KOPT-K1 (cell line): Measurements from ENCODE around the gene ADRM1.

Experiments used
- H3K27ac ChIP-seq: fragments of 200-600 bp; sonication (generic); 2 replicates; pipeline ENCODE4 v1.5.1; 2016; ENCODE audit warnings: antibody characterized with exemption, mild to moderate bottlenecking, low read depth, low read length; ENCODE audit not compliant: poor library complexity, severe bottlenecking
- H3K36me3 ChIP-seq: fragments of 200-600 bp; sonication (generic); 2 replicates; pipeline ENCODE4 v1.5.1; 2017; ENCODE audit warnings: antibody characterized with exemption, mild to moderate bottlenecking, low read length, moderate library complexity; ENCODE audit not compliant: insufficient read depth
- H3K9me3 ChIP-seq: fragments of 200-600 bp; sonication (generic); 2 replicates; pipeline ENCODE4 v1.5.1; 2017; ENCODE audit warnings: antibody characterized with exemption, low read length, mild to moderate bottlenecking; ENCODE audit not compliant: insufficient read depth, poor library complexity, severe bottlenecking

The ADRM1 gene

GRCh38 chr20:62287129-62287528 lies 15.7 kb upstream of the ADRM1 start:
- H3K9me3 ChIP-seq, result no peaks in the 10 kb centered on the region
- H3K36me3 ChIP-seq, result peaks cover 26% of the 10 kb centered on the region; the same call in 1 of the 2 replicates
- H3K27ac ChIP-seq, result no peak overlapping the region

GRCh38 chr20:62287759-62288534 lies 14.8 kb upstream of the ADRM1 start:
- Histone ChIP-seq H3K27ac (no peak overlapping the region), H3K9me3 (no peaks in the 10 kb centered on the region), H3K36me3 (peaks cover 24% of the 10 kb centered on the region; the same call in 1 of the 2 replicates)

GRCh38 chr20:62288535-62289105 lies 14.2 kb upstream of the ADRM1 start:
- no peaks in the 10 kb centered on the region for H3K9me3 ChIP-seq
- no peak overlapping the region for H3K27ac ChIP-seq
- H3K36me3 ChIP-seq, result peaks cover 25% of the 10 kb centered on the region; the same call in 1 of the 2 replicates

GRCh38 chr20:62289131-62289530 lies 13.7 kb upstream of the ADRM1 start:
- Histone ChIP-seq H3K9me3 (no peaks in the 10 kb centered on the region), H3K27ac (no peak overlapping the region), H3K36me3 (peaks cover 30% of the 10 kb centered on the region; the same call in 1 of the 2 replicates)

GRCh38 chr20:62289898-62290297 lies 12.9 kb upstream of the ADRM1 start:
- Histone ChIP-seq H3K36me3 (peaks cover 31% of the 10 kb centered on the region; the same call in 1 of the 2 replicates), H3K9me3 (no peaks in the 10 kb centered on the region), H3K27ac (no peak overlapping the region)

DNA sequence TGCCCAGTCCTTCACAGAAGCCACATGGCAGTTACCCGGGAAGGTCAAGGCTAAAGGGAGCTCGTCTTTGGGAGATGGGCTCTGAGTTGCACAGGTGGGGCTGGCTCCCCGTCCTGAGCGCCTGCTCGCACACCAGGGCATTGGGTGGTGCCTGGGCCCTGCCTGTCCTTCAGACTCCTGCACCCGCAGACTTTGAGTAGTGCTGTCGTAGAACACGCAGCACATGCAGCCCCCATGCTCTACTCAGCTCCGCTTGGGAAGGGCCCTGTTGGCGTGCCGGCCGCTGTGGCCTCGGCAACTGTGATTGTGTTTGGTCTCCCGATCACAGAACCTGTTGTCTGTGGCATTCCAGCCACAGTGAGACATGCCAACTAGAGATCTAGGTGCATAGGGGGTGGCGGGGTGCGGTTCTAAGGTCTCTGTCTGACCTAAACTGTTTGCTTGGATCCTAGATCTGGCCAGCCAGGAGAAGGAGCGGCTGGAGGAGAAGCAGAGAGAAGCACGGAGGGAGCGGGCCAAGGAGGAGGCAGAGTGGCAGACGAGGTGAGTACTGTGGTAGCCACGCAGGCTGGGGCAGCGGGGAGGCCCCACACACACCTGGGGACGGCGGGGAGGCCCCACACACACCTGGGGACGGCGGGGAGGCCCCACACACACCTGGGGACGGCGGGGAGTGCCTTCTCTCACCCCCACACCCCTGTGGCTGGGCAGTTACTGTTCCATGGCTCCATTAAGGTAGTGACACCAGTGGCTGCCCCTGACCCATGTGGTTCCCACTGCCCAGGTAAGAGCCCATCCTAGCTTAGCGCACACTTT lies 11.3 kb upstream of the ADRM1 start:
- H3K36me3 ChIP-seq, result peaks cover 35% of the 10 kb centered on the region; the same call in 1 of the 2 replicates

GRCh38 chr20:62292108-62292507 lies 10.7 kb upstream of the ADRM1 start:
- H3K9me3 ChIP-seq, result no peaks in the 10 kb centered on the region
- H3K36me3 ChIP-seq, result peaks cover 30% of the 10 kb centered on the region; the same call in 1 of the 2 replicates
- H3K27ac ChIP-seq, result no peak overlapping the region

More for the DNA sequence above, 11.3 kb upstream of the ADRM1 start:
- Histone ChIP-seq H3K9me3 (no peaks in the 10 kb centered on the region), H3K27ac (no peak overlapping the region)

GRCh38 chr20:62293111-62293784 lies 9.5 kb upstream of the ADRM1 start:
- Histone ChIP-seq H3K27ac (no peak overlapping the region), H3K9me3 (no peaks in the 10 kb centered on the region), H3K36me3 (peaks cover 30% of the 10 kb centered on the region; the same call in 1 of the 2 replicates)

DNA sequence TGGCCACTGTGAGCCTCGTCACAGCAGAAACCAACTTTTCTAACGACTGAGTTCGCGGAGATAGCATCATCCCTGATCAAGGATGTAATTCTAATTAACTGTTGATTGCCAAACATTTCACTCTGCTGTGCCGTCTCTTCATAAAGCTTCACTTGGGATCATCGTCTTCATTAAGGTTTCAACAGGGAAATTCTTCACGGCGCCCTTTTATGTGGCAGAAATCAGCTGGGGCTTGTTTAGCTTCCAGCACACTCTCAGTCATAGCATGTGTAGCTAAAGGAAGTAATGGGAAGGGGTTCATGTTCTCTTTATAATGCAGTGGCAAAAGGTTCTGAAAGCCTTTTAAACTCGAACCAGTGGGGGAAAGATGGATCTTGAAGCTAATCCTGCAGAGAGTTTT lies 8.9 kb upstream of the ADRM1 start:
- H3K9me3 ChIP-seq, result no peaks in the 10 kb centered on the region
- H3K27ac ChIP-seq, result no peak overlapping the region
- H3K36me3 ChIP-seq, result peaks cover 30% of the 10 kb centered on the region; the same call in 1 of the 2 replicates

DNA sequence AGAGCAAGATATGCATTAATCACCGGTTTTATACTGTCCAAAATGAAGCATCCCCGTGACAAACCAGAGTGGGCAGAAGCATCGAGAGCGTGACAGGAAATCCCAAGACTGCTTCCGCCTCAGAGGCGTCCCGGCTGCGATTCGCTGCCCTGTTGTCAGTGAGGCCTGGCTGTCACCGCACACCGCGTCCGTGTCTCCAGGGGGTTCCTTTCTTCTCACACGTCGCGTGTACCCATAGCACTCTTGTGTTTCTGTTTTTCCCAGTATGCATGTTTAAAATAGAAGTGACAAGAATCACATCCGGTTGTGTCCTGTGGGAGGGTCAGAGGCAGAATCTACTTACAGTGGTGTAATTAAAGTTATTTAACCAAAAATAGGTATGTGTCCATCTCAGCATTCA lies 8.3 kb upstream of the ADRM1 start:
- peaks cover 30% of the 10 kb centered on the region; the same call in 1 of the 2 replicates for H3K36me3 ChIP-seq
- H3K27ac ChIP-seq, result no peak overlapping the region
- no peaks in the 10 kb centered on the region for H3K9me3 ChIP-seq

DNA sequence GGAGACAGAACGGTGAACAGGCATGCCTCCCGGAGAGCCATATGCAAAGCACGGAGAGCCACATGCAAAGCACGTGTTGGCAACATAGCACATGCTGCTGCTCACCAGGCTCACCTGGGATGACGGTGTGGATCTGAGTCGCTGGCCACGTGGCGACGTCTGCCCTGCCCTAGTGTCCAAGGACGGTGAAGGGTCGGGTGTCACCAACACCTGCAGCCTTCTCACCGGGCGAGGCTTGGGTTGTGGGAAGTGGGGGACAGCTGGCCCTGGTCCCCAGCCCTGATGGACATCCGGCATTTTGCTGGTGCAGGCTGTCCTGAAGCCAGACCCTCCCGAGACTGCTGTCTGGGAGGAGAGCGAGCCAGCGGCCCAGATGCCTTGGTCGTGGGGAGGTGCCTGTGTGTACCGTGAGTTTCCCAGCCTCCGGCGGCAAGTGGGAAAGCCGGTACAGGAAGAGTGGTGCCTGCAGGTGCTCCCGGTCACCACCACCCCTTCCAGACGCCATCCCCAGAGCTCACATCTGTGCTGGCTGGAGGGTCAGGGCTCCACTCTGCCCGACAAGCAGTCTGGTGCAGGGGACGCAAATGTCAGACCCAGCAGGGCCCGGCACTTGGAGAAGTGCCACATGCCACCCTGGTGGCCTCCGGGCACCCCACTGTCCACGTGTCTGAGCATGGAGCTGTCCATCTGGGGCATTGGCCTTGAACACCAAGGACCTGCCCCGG lies 5.9 kb upstream of the ADRM1 start:
- Histone ChIP-seq H3K9me3 (no peaks in the 10 kb centered on the region), H3K27ac (no peak overlapping the region), H3K36me3 (peaks cover 25% of the 10 kb centered on the region; the same call in 1 of the 2 replicates)

- H3K27ac ChIP-seq, result no peak overlapping the region
- H3K36me3 ChIP-seq, result peaks cover 20% of the 10 kb centered on the region; the same call in 1 of the 2 replicates
- no peaks in the 10 kb centered on the region for H3K9me3 ChIP-seq
These were observed 5.2 kb upstream of the ADRM1 start for GRCh38 chr20:62297449-62298227.

- no peaks in the 10 kb centered on the region for H3K9me3 ChIP-seq
- H3K27ac ChIP-seq, result no peak overlapping the region
- H3K36me3 ChIP-seq, result peaks cover 18% of the 10 kb centered on the region; the same call in 1 of the 2 replicates
These were observed 4.1 kb upstream of the ADRM1 start for GRCh38 chr20:62298577-62299249.
